Breast epithelium (tissue), 4 donors: Measurements from ENCODE around the gene ATXN1. TPM values are rescaled to one million over a fixed set of nuclear protein-coding genes. Genes with fewer than 3 reads are reported as not detected.
"Not testable (repeated sequence)": the region's sequence is repeated elsewhere in the genome, so short reads cannot be mapped to it uniquely, and the experiment has no call there.

ENCODE experiments used
- DNase-seq, 2 donors: peaks; one replicate each; pipeline ENCODE4 v3.0.0-alpha.2; 2019; ENCODE audit warnings: low spot score in 2 of 2
- H3K27ac ChIP-seq, 2 donors: fragments of 200-600 bp; sonication (generic) in 1 of 2; one replicate each; pipeline ENCODE4 v1.5.1; 2016 to 2019; ENCODE audit warnings: mild to moderate bottlenecking in 1 of 2
- H3K27me3 ChIP-seq, 2 donors: fragments of 200-600 bp; sonication (generic) in 1 of 2; one replicate each; pipeline versions ENCODE4 v1.5.1 to v1.6.0; 2017 to 2019; ENCODE audit warnings: control low read depth in 1 of 2, mild to moderate bottlenecking in 1 of 2
- H3K36me3 ChIP-seq: fragments of 200-600 bp; one replicate; pipeline ENCODE4 v1.5.1; 2019
- H3K4me1 ChIP-seq, 2 donors: fragments of 200-600 bp; sonication (generic); one replicate each; pipeline ENCODE4 v1.5.1; 2016 to 2019; ENCODE audit warnings: control low read depth in 1 of 2
- H3K4me3 ChIP-seq, 3 donors: fragments of 200-600 bp; sonication (generic); 1 replicate in 2 of 3; 2 replicates in 1 of 3; pipeline ENCODE4 v1.5.1; 2016 to 2019; ENCODE audit warnings: mild to moderate bottlenecking in 3 of 3, moderate library complexity in 2 of 3
- H3K9me3 ChIP-seq, 2 donors: fragments of 200-600 bp; sonication (generic) in 1 of 2; one replicate each; pipeline ENCODE4 v1.5.1; 2016 to 2019; ENCODE audit warnings: control low read depth in 1 of 2
- CTCF ChIP-seq, 3 donors: fragments of 450-650 bp; IDR thresholded peaks; one replicate each; pipeline ENCODE4 v1.5.1; 2016 to 2017; ENCODE audit warnings: antibody characterized with exemption in 3 of 3, mild to moderate bottlenecking in 3 of 3, moderate library complexity in 3 of 3
- POLR2A ChIP-seq: fragments of 450-650 bp; IDR thresholded peaks from one replicate; pipeline ENCODE4 v1.6.1; 2016; ENCODE audit warnings: antibody characterized with exemption, mild to moderate bottlenecking, moderate library complexity
- POLR2AphosphoS5 ChIP-seq, 3 donors: sonication (generic); formaldehyde crosslinking; IDR thresholded peaks; one replicate each; pipeline ENCODE4 v1.6.1; 2017; ENCODE audit warnings: antibody characterized with exemption in 3 of 3
- intact Hi-C: fragments of 100-400 bp; cut with DNase I; formaldehyde crosslinking; loops from one replicate; pipeline ENCODE4 v1.15.1; 2023; ENCODE audit warnings: low total_unique reads
- total RNA-seq, 3 donors: library from RNA; depleted of rRNA; stranded (reverse); fragments of >200 nt; gene quantifications; one replicate each; pipeline ENCODE4 v1.1.0, GENCODE V29; 2016

Gene ATXN1
- total RNA-seq, 3 donors from 2014 or later: 26.7 to 63.2 (median 37.4) TPM

GRCh38 chr6:16621002-16621401 is 140.3 kb downstream of the ATXN1 start:
- no peak for TF ChIP-seq POLR2AphosphoS5 (IDR thresholded peaks at IDR 0.05)
- TF ChIP-seq POLR2A: no peak
- TF ChIP-seq CTCF (IDR thresholded peaks at IDR 0.05): no peak

GRCh38 chr6:16619777-16620176 is 141.5 kb downstream of the ATXN1 start:
- no peaks in the 10 kb centered on the region for H3K27me3 ChIP-seq
- H3K4me3 ChIP-seq: no peak overlapping the region
- H3K36me3 ChIP-seq: no peaks in the 10 kb centered on the region
- intact Hi-C loops: loop anchor here (10.0 kb wide), 1 partner anchor 695 kb away; no protein-coding TSS in a partner anchor
- TF ChIP-seq CTCF (IDR thresholded peaks at IDR 0.05) (no peak), POLR2AphosphoS5 (IDR thresholded peaks at IDR 0.05) (no peak), POLR2A (no peak)
- H3K4me1 ChIP-seq: no peaks in the 10 kb centered on the region
- DNase-seq: no peak
- H3K27ac ChIP-seq: no peak overlapping the region
- no peaks in the 10 kb centered on the region for H3K9me3 ChIP-seq

More at GRCh38 chr6:16621002-16621401, 140.3 kb downstream of the ATXN1 start:
- H3K27ac ChIP-seq: no peak overlapping the region
- DNase-seq: no peak
- no peaks in the 10 kb centered on the region for H3K9me3 ChIP-seq
- intact Hi-C loops: loop anchor here (10.0 kb wide), 1 partner anchor 696 kb away; no protein-coding TSS in a partner anchor
- no peaks in the 10 kb centered on the region for H3K27me3 ChIP-seq
- H3K4me3 ChIP-seq: no peak overlapping the region
- no peaks in the 10 kb centered on the region for H3K36me3 ChIP-seq
- no peaks in the 10 kb centered on the region for H3K4me1 ChIP-seq

- intact Hi-C loops: no loop called here
- Histone ChIP-seq H3K9me3 (no peaks in the 10 kb centered on the region), H3K36me3 (no peaks in the 10 kb centered on the region), H3K27ac (no peak overlapping the region), H3K27me3 (no peaks in the 10 kb centered on the region), H3K4me3 (no peak overlapping the region), H3K4me1 (no peaks in the 10 kb centered on the region)
- DNase-seq: no peak
- TF ChIP-seq POLR2AphosphoS5 (IDR thresholded peaks at IDR 0.05): no peak
- no peak for TF ChIP-seq POLR2A
- no peak for TF ChIP-seq CTCF (IDR thresholded peaks at IDR 0.05)
Observed at GRCh38 chr6:16618962-16619361, 142.3 kb downstream of the ATXN1 start.

GRCh38 chr6:16615215-16615614 is 146.0 kb downstream of the ATXN1 start:
- H3K9me3 ChIP-seq, H3K27ac ChIP-seq, H3K27me3 ChIP-seq, intact Hi-C loops, H3K4me3 ChIP-seq, DNase-seq, H3K36me3 ChIP-seq, H3K4me1 ChIP-seq: not testable (repeated sequence)

- H3K9me3 ChIP-seq, H3K4me1 ChIP-seq, H3K27ac ChIP-seq, H3K36me3 ChIP-seq, H3K27me3 ChIP-seq, H3K4me3 ChIP-seq, intact Hi-C loops, DNase-seq: not testable (repeated sequence)
Observed at GRCh38 chr6:16614143-16614542, 147.1 kb downstream of the ATXN1 start.

- H3K4me3 ChIP-seq, H3K27me3 ChIP-seq, DNase-seq, H3K4me1 ChIP-seq, H3K9me3 ChIP-seq, H3K27ac ChIP-seq, intact Hi-C loops, H3K36me3 ChIP-seq: not testable (repeated sequence)
Observed at GRCh38 chr6:16613504-16613903, 147.8 kb downstream of the ATXN1 start.

GRCh38 chr6:16608444-16608843 is 152.8 kb downstream of the ATXN1 start:
- TF ChIP-seq POLR2A (no peak), POLR2AphosphoS5 (IDR thresholded peaks at IDR 0.05) (no peak), CTCF (IDR thresholded peaks at IDR 0.05) (no peak)
- no peaks in the 10 kb centered on the region for H3K36me3 ChIP-seq

More at GRCh38 chr6:16608444-16608843, 152.8 kb downstream of the ATXN1 start:
- no peaks in the 10 kb centered on the region for H3K4me1 ChIP-seq
- intact Hi-C loops: no loop called here
- DNase-seq: no peak
- H3K9me3 ChIP-seq: no peaks in the 10 kb centered on the region
- no peaks in the 10 kb centered on the region for H3K27me3 ChIP-seq
- no peak overlapping the region for H3K27ac ChIP-seq
- no peak overlapping the region for H3K4me3 ChIP-seq
